ENCODE results near the gene USF1. TPM values are rescaled to one million over a fixed set of nuclear protein-coding genes. Genes with fewer than 3 reads are reported as not detected.
"Not testable (repeated sequence)": the region's sequence is repeated elsewhere in the genome, so short reads cannot be mapped to it uniquely, and the experiment has no call there.

The USF1 gene
- total and polyA plus RNA-seq, 9 of the 15 experiments (the other 6 are each of a cell fraction or from before 2014, with no cell fraction given) = 7.4 to 60.2 (median 54.2) TPM

DNA sequence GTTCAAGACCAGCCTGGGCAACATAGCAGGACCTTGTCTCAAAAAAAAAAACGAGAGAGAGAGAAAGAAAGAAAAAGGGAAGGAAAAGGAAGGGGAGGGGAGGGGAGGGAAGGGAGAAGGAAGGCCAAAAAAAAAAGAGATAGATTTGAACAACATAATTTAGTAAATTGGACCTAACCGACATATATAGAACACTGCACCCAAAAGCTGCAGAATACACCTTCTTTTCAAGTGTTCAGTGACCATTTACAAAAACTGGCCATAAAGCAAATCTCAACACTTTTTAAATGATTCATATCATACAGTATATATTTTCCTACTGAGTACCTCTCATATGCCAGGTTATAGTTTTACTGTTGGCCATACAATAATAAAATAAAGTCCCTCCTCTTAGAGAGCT is 13.9 kb downstream of the USF1 start:
- Histone ChIP-seq H3K27ac (ENCODE audit: extremely low read depth, low read depth, low read length) (no peak overlapping the region), H3K36me3 (ENCODE audit: control insufficient read depth, insufficient read depth, low read length) (no peaks in the 10 kb centered on the region), H2AFZ (ENCODE audit: low read depth, low read length) (no peak overlapping the region), H3K79me2 (ENCODE audit: control insufficient read depth, insufficient read depth, low read length) (no peaks in the 10 kb centered on the region), H3K27me3 (ENCODE audit: control insufficient read depth in 2 of 2, insufficient read depth in 2 of 2, low read length in 2 of 2) (no peaks in the 10 kb centered on the region), H3K4me1 (replicated peaks in 1 of 2; ENCODE audit: control insufficient read depth in 2 of 2, insufficient read depth in 2 of 2, low read length in 2 of 2) (peaks cover 0 to 13% of the 10 kb centered on the region in 2 experiments; a peak in 4 of 5 replicates), H3K4me2 (ENCODE audit: insufficient read depth, low read length) (no peak overlapping the region), H3K4me3 (no peak overlapping the region), H3K9me3 (replicated peaks; ENCODE audit: control insufficient read depth, insufficient read depth, low read depth, low read length) (no peaks in the 10 kb centered on the region), H4K20me1 (replicated peaks; ENCODE audit: control insufficient read depth, insufficient read depth, low read length) (no peaks in the 10 kb centered on the region), H3K9ac (ENCODE audit: insufficient read depth in 1 of 2, low read depth in 2 of 2, low read length in 2 of 2) (no peak overlapping the region), H3K9me1 (ENCODE audit: control insufficient read depth, insufficient read depth, low read length) (no peaks in the 10 kb centered on the region)
- intact Hi-C loops (cut with micrococcal nuclease) (no loop called here), in situ Hi-C loops (cut with MboI) (no loop called here)
- CTCF ChIA-PET (ENCODE audit: low intra/inter-chr PET ratio) = no interaction called here
- DNase-seq (ENCODE audit: extremely low read depth in 1 of 4, low spot score in 3 of 4) (no peak), FAIRE-seq (no peak), ATAC-seq (no peak)
- no TSS peak for BruUV-seq (replicated peaks)
- POLR2A ChIA-PET = interaction anchor here (0.8 to 1.0 kb wide), 4 partner anchors 8 to 17 kb away, joined by 4 to 6 read pairs (median 4); partner anchors contain the start of genes F11R and USF1
- 71% methylated on average over 1 of the region's 2 CpGs for WGBS (ENCODE audit: insufficient coverage, low coverage, missing lambda C conversion rate)
- TF ChIP-seq PHF20 (IDR thresholded peaks at IDR 0.05; ENCODE audit: partially characterized antibody) (no peak), ERF (CRISPR knock-in tag; IDR thresholded peaks at IDR 0.05) (no peak), PCBP2 (IDR thresholded peaks at IDR 0.05; ENCODE audit: low read depth, low read length, poor library complexity, severe bottlenecking) (peak; percentile 77), RBM22 (IDR thresholded peaks at IDR 0.05; ENCODE audit: low read depth, low read length, poor library complexity, severe bottlenecking) (no peak)

- CTCF ChIA-PET (ENCODE audit: low intra/inter-chr PET ratio); H3K4me2 ChIP-seq (ENCODE audit: insufficient read depth, low read length); DNase-seq (ENCODE audit: extremely low read depth in 1 of 4, low spot score in 3 of 4); H3K9ac ChIP-seq (ENCODE audit: insufficient read depth in 1 of 2, low read depth in 2 of 2, low read length in 2 of 2); H3K27me3 ChIP-seq (ENCODE audit: control insufficient read depth in 2 of 2, insufficient read depth in 2 of 2, low read length in 2 of 2); FAIRE-seq; H3K4me3 ChIP-seq; H3K36me3 ChIP-seq (ENCODE audit: control insufficient read depth, insufficient read depth, low read length); H3K79me2 ChIP-seq (ENCODE audit: control insufficient read depth, insufficient read depth, low read length); BruUV-seq (replicated peaks); H3K9me1 ChIP-seq (ENCODE audit: control insufficient read depth, insufficient read depth, low read length); H2AFZ ChIP-seq (ENCODE audit: low read depth, low read length); ATAC-seq; intact Hi-C loops (cut with micrococcal nuclease); H3K9me3 ChIP-seq (replicated peaks; ENCODE audit: control insufficient read depth, insufficient read depth, low read depth, low read length); H4K20me1 ChIP-seq (replicated peaks; ENCODE audit: control insufficient read depth, insufficient read depth, low read length); H3K27ac ChIP-seq (ENCODE audit: extremely low read depth, low read depth, low read length); in situ Hi-C loops (cut with MboI): not testable (repeated sequence)
- 79% methylated on average over 19 of the region's 32 CpGs for WGBS (ENCODE audit: insufficient coverage, low coverage, missing lambda C conversion rate)
- peaks cover 0 to 16% of the 10 kb centered on the region in 2 experiments; a peak in 4 of 5 replicates for H3K4me1 ChIP-seq (replicated peaks in 1 of 2; ENCODE audit: control insufficient read depth in 2 of 2, insufficient read depth in 2 of 2, low read length in 2 of 2)
- POLR2A ChIA-PET = interaction anchor here (1.6 kb wide), 1 partner anchor 9 kb away, joined by 3 read pairs; the partner anchor contains the start of gene F11R
These were observed 16.3 kb downstream of the USF1 start for GRCh38 chr1:161029466-161029865.
